AG04449 (cell line): ENCODE measurements around the gene RHOH.

Experiments
- CTCF ChIA-PET: fragments of 350-600 bp; formaldehyde crosslinking; extraction: SDS; loops from one replicate; lab custom pipeline; 2021; ENCODE audit warnings: antibody characterized with exemption; lab: Yijun Ruan, JAX
- POLR2A ChIA-PET: fragments of 400-600, 350-600 bp; formaldehyde crosslinking; extraction: SDS; loops from one replicate; lab custom pipeline; 2020; ENCODE audit warnings: antibody characterized with exemption, inconsistent platforms; lab: Yijun Ruan, JAX
- DNase-seq: peaks from one replicate; pipeline ENCODE4 v3.0.0-alpha.2; 2010; ENCODE audit warnings: low read depth, low spot score
- H3K4me3 ChIP-seq: 2 replicates; pipeline ENCODE4 v1.5.1; 2011; ENCODE audit warnings: low read depth, mild to moderate bottlenecking, control low read depth, low read length
- TF ChIP-seq, protein P1 (sequence below): IDR thresholded peaks from one replicate; pipeline ENCODE4 v1.5.1; 2011; ENCODE audit warnings: mild to moderate bottlenecking, moderate library complexity, low read length, control low read depth, inconsistent platforms; ENCODE audit not compliant: insufficient read depth; ENCODE audit errors: missing control alignments

RHOH gene

DNA sequence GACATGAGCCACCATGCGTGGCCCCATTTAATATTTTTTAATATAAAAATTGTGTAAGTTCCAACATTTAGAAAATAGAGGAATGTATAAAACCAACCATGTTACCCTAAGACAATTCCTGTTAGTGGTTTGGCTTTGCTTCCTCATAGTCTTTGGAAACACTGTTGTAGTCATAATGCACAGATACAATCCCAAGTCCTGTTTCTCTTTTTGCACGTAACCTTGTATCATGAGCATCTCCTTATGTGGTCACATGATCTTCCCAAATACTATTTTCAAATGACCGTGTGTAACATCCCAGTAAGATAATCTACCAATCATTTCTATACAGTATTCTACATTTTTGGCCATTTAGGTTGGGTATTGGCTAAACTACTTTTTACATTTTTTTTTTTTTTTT lies 13.9 kb upstream of the RHOH start:
- CTCF ChIA-PET, result no interaction called here

DNA sequence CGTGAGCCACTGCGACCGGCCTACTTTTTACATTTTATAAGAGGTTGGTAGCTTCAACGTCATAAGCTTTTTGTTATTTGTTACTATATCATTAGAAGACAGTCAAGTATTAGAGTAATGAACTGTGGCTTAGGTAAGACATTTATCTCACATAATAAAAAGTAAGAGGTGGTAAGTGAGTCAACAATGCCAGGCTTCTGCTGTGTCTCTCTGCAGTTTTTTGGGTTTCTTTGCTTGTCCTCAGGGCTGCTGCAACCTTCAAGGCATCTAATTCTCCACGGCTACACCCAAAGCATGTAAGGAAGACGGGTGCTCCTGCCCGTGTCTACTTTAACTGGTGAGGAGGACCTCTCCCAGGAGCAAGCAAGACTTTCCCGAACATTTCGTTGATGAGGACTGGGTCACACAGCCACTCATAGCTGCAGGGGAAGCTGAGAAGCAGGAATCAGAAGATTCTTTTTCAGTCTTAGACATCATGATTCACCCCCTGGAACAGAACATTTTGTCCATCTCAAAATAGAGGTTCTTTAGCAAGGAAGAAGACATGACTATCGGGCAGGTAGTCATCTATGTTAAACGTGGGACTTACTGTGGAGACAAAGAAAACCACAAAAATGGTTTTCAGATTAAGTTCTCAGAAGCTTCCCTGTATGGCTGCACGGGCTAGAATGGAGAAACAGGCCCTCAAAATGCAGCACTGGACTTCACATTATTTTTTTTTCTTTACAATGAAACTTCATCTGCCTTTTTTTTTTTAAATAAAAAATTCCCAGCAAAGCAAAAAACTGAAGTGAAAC lies 13.0 kb upstream of the RHOH start:
- ChIA-PET CTCF (interaction anchor here (0.7 kb wide), 1 partner anchor 136 kb away, joined by 4 read pairs; no protein-coding TSS in a partner anchor), POLR2A (interaction anchor here (0.6 kb wide), 1 partner anchor 136 kb away, joined by 3 read pairs; no protein-coding TSS in a partner anchor)
- DNase-seq, result no peak
- H3K4me3 ChIP-seq, result no peak overlapping the region
- TF ChIP-seq, protein P1, sequence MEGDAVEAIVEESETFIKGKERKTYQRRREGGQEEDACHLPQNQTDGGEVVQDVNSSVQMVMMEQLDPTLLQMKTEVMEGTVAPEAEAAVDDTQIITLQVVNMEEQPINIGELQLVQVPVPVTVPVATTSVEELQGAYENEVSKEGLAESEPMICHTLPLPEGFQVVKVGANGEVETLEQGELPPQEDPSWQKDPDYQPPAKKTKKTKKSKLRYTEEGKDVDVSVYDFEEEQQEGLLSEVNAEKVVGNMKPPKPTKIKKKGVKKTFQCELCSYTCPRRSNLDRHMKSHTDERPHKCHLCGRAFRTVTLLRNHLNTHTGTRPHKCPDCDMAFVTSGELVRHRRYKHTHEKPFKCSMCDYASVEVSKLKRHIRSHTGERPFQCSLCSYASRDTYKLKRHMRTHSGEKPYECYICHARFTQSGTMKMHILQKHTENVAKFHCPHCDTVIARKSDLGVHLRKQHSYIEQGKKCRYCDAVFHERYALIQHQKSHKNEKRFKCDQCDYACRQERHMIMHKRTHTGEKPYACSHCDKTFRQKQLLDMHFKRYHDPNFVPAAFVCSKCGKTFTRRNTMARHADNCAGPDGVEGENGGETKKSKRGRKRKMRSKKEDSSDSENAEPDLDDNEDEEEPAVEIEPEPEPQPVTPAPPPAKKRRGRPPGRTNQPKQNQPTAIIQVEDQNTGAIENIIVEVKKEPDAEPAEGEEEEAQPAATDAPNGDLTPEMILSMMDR, result no peak

More for the DNA sequence above, 13.9 kb upstream of the RHOH start:
- POLR2A ChIA-PET, result no interaction called here
- TF ChIP-seq, protein P1, result no peak
- no peak for DNase-seq
- H3K4me3 ChIP-seq, result no peak overlapping the region

DNA sequence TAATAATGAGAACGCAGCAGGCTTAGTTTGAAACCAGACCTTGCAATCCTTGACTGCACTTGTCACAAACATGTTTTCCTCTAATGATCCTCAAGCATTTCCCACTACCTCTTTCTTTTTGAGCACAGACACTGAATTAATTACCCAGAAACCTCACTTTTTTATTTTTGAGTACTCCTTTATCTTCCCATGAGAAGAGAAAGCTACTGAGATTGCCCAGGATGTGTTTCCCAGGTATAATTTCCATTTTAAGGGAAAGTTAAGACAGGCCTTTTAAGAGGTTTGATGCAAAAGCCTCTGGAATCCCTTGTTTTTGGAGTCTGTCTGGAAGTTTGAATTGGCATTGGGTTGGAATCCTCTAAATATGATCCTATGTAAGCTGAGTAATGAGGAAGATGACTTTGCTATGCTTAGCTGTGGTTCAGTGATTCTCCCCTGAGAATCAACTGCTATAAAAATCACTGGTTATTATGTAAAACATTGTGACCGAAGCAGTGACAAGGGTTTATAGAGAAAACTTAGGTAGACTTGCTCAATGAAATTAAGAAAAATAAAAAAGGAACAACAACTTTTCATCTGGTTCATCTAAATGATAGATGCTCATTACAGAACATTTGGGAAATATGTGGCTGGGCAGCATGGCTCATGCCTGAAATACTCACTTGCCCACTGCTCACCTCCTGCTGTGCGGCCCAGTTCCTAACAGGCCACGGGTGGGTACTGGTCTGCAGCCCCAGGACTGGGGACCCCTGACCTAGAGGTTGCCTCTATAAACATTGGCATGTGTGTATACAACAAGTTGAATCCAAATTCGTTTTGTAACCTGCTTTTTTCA lies 10.8 kb upstream of the RHOH start:
- peak; percentile 45 for DNase-seq
- H3K4me3 ChIP-seq, result no peak overlapping the region
- ChIA-PET CTCF (interaction anchor here (0.7 to 1.5 kb wide), 2 partner anchors 35 to 638 kb away, joined by 3 read pairs; no protein-coding TSS in a partner anchor), POLR2A (no interaction called here)
- TF ChIP-seq, protein P1, result no peak

DNA sequence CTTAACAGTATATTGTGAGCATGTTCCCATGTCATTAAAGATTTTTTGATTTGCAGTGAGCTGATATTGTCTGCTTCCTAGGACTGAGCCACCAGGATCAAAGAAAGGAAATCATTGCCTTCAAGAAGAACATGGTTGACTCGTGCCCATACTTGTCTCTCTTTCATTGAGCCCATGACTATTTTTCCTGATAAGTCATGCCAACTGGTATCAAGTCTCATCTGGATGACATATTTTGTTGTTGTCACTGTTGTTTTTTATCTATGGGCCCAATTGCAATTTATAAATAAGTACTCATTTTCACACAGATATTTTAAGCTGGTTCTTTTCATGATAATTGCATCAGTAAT lies 10.2 kb upstream of the RHOH start:
- POLR2A ChIA-PET, result no interaction called here

DNA sequence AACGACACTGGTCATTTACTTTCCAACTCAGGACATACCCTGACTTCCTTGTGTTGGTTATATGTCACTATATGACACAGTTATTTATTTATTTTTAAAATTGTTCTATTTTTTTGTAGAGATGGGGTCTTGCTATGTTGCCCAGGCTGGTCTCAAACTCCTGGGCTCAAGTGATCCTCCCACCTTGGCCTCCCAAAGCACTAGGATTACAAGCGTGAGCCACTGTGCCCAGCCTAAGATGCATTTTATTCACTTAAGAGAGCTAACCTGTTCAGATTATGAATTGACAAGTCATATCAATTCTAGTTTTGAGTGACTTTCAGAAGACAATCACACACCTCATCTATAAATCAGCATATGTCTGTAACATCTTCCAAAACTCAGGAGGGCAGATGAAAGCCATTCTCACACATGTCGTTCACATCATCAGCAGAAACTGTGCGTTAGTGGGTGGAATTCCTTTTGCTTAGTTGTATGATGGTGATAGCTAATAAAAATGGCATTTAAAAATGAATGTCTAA lies 9.4 kb upstream of the RHOH start:
- DNase-seq, result no peak
- POLR2A ChIA-PET, result no interaction called here
- H3K4me3 ChIP-seq, result no peak overlapping the region
- TF ChIP-seq, protein P1, result no peak
- CTCF ChIA-PET, result no interaction called here

More for the DNA sequence above, 10.2 kb upstream of the RHOH start:
- DNase-seq, result no peak
- TF ChIP-seq, protein P1, result no peak
- CTCF ChIA-PET, result interaction anchor here (0.7 to 1.5 kb wide), 2 partner anchors 36 to 639 kb away, joined by 3 read pairs; no protein-coding TSS in a partner anchor
- no peak overlapping the region for H3K4me3 ChIP-seq
